WTC11 (cell line): ENCODE results near the gene MLLT1. TPM values are rescaled to one million over a fixed set of nuclear protein-coding genes. Genes with fewer than 3 reads are reported as not detected.

Source experiments
- ATAC-seq: fragments of 200-7000 bp; cut with Tn5 transposase; 2 replicates; pipeline ENCODE4 v1.10.0; 2021; ENCODE audit warnings: mild to moderate bottlenecking, moderate library complexity
- CTCF ChIA-PET: fragments of 300-600 bp; sonication (Branson Sonifier 250); formaldehyde crosslinking; loops from one replicate; lab custom pipeline; 2021; ENCODE audit warnings: antibody characterized with exemption; lab: Charles Lee
- POLR2A ChIA-PET: fragments of 350-600 bp; sonication (Branson Sonifier 250); formaldehyde crosslinking; loops from one replicate; lab custom pipeline; 2021; ENCODE audit warnings: antibody characterized with exemption; lab: Charles Lee
- DNase-seq: peaks from one replicate; pipeline ENCODE4 v3.0.0; 2021; ENCODE audit warnings: low spot score
- H3K27ac Mint-ChIP-seq: 2 replicates; pipeline ENCODE4 v1.8.0; 2021; ENCODE audit warnings: mixed read lengths
- H3K27me3 Mint-ChIP-seq: 2 replicates; pipeline ENCODE4 v1.8.0; 2021; ENCODE audit warnings: low read depth, mild to moderate bottlenecking, moderate library complexity, mixed read lengths
- H3K36me3 Mint-ChIP-seq: 2 replicates; pipeline ENCODE4 v1.8.0; 2021; ENCODE audit warnings: mixed read lengths
- H3K4me1 Mint-ChIP-seq: 2 replicates; pipeline ENCODE4 v1.8.0; 2022; ENCODE audit warnings: mixed read lengths
- H3K4me3 Mint-ChIP-seq: 2 replicates; pipeline ENCODE4 v1.8.0; 2021; ENCODE audit warnings: mild to moderate bottlenecking, moderate library complexity, mixed read lengths
- H3K9me3 Mint-ChIP-seq: 2 replicates; pipeline ENCODE4 v1.8.0; 2021; ENCODE audit warnings: mixed read lengths
- ARID4B ChIP-seq: sonication (generic); formaldehyde crosslinking; IDR thresholded peaks from 2 replicates; pipeline ENCODE4 v1.8.0; 2023; ENCODE audit warnings: missing genetic modification reagents, mild to moderate bottlenecking, borderline replicate concordance
- ATF2 ChIP-seq: sonication (generic); formaldehyde crosslinking; IDR thresholded peaks from 2 replicates; pipeline ENCODE4 v1.8.1; 2022; ENCODE audit warnings: low read depth, missing genetic modification reagents, borderline replicate concordance
- CREB1 ChIP-seq: sonication (generic); formaldehyde crosslinking; IDR thresholded peaks from 2 replicates; pipeline ENCODE4 v1.8.0; 2023; ENCODE audit warnings: mild to moderate bottlenecking, missing genetic modification reagents
- CTCF ChIP-seq: fragments of 200-600 bp; IDR thresholded peaks from 2 replicates; pipeline ENCODE4 v1.8.0; 2022; ENCODE audit warnings: antibody characterized with exemption
- E2F1 ChIP-seq: sonication (generic); formaldehyde crosslinking; IDR thresholded peaks from 2 replicates; pipeline ENCODE4 v1.8.0; 2022; ENCODE audit warnings: mild to moderate bottlenecking, missing genetic modification reagents
- E2F4 ChIP-seq: sonication (generic); formaldehyde crosslinking; IDR thresholded peaks from 2 replicates; pipeline ENCODE4 v1.8.1; 2022; ENCODE audit warnings: low read depth, mild to moderate bottlenecking, moderate library complexity, missing genetic modification reagents, borderline replicate concordance
- ELF4 ChIP-seq: sonication (generic); formaldehyde crosslinking; IDR thresholded peaks from 2 replicates; pipeline ENCODE4 v1.8.1; 2022; ENCODE audit warnings: low read depth, mild to moderate bottlenecking, moderate library complexity, missing genetic modification reagents
- ESRRA ChIP-seq: sonication (generic); formaldehyde crosslinking; IDR thresholded peaks from 2 replicates; pipeline ENCODE4 v1.8.1; 2022; ENCODE audit warnings: mild to moderate bottlenecking, missing genetic modification reagents, borderline replicate concordance
- JAZF1 ChIP-seq: fragments of 250-450 bp; sonication (Bioruptor Pico); IDR thresholded peaks from 2 replicates; pipeline ENCODE4 v1.9.0; 2021; ENCODE audit warnings: moderate library complexity, mild to moderate bottlenecking, inconsistent platforms
- JUN ChIP-seq: sonication (generic); formaldehyde crosslinking; IDR thresholded peaks from 2 replicates; pipeline ENCODE4 v1.8.0; 2023; ENCODE audit warnings: mild to moderate bottlenecking, missing genetic modification reagents
- KAT7 ChIP-seq: sonication (generic); formaldehyde crosslinking; IDR thresholded peaks from 2 replicates; pipeline ENCODE4 v1.8.1; 2023; ENCODE audit warnings: missing genetic modification reagents, mild to moderate bottlenecking, borderline replicate concordance
- MAX ChIP-seq: sonication (generic); formaldehyde crosslinking; IDR thresholded peaks from 2 replicates; pipeline ENCODE4 v1.8.0; 2022; ENCODE audit warnings: mild to moderate bottlenecking, missing genetic modification reagents
- NFYB ChIP-seq: sonication (generic); formaldehyde crosslinking; conservative IDR thresholded peaks from 2 replicates; pipeline ENCODE4 v1.8.0; 2022; ENCODE audit warnings: low read depth, missing genetic modification reagents
- ZMAT4 ChIP-seq: fragments of 250-450 bp; sonication (Bioruptor Pico); IDR thresholded peaks from 2 replicates; pipeline ENCODE4 v1.9.0; 2021; ENCODE audit warnings: mild to moderate bottlenecking
- ZNF263 ChIP-seq: sonication (generic); formaldehyde crosslinking; IDR thresholded peaks from 2 replicates; pipeline ENCODE4 v1.8.1; 2022; ENCODE audit warnings: low read depth, mild to moderate bottlenecking, moderate library complexity, missing genetic modification reagents
- ZNF317 ChIP-seq: sonication (generic); formaldehyde crosslinking; IDR thresholded peaks from 2 replicates; pipeline ENCODE4 v1.8.1; 2023; ENCODE audit warnings: low read depth, mild to moderate bottlenecking, moderate library complexity, missing genetic modification reagents, borderline replicate concordance
- ZNF512 ChIP-seq: sonication (generic); formaldehyde crosslinking; IDR thresholded peaks from 2 replicates; pipeline ENCODE4 v1.8.1; 2022; ENCODE audit warnings: missing genetic modification reagents, borderline replicate concordance
- ZSCAN18 ChIP-seq: fragments of 250-450 bp; sonication (Bioruptor Pico); IDR thresholded peaks from 2 replicates; pipeline ENCODE4 v2.1.2; 2022; ENCODE audit warnings: mild to moderate bottlenecking, moderate library complexity
- total RNA-seq: library from RNA; stranded (reverse); gene quantifications from 3 replicates; pipeline ENCODE4 v1.2.3, GENCODE V29; 2021

MLLT1 gene
- total RNA-seq, 1 experiment from 2014 or later: 58.2 TPM

- Mint-ChIP-seq H3K4me1 (peaks cover 25% of the 10 kb centered on the region), H3K9me3 (no peaks in the 10 kb centered on the region), H3K4me3 (no peak overlapping the region), H3K27me3 (no peaks in the 10 kb centered on the region), H3K27ac (peak overlapping the region; percentile 69; the same call in 1 of the 2 replicates), H3K36me3 (peaks cover 6% of the 10 kb centered on the region; the same call in 1 of the 2 replicates)
- ATAC-seq: no peak
- ChIA-PET POLR2A (no interaction called here), CTCF (interaction anchor here (2.6 kb wide), 1 partner anchor 20 kb away, joined by 11 read pairs; no protein-coding TSS in a partner anchor)
- TF ChIP-seq JAZF1 (CRISPR knock-in tag) (no peak), JUN (CRISPR knock-in tag) (no peak), CREB1 (CRISPR knock-in tag) (no peak), CTCF (no peak), KAT7 (CRISPR knock-in tag) (no peak), ZNF263 (CRISPR knock-in tag) (no peak)
- DNase-seq: no peak
These were observed 41.0 kb downstream of the MLLT1 start for GRCh38 chr19:6238643-6239281.

- H3K36me3 Mint-ChIP-seq: peaks cover 6% of the 10 kb centered on the region; the same call in 1 of the 2 replicates
- ATAC-seq (no peak), DNase-seq (no peak)
- no peak overlapping the region for H3K27ac Mint-ChIP-seq
- H3K4me1 Mint-ChIP-seq: peaks cover 21% of the 10 kb centered on the region
- H3K9me3 Mint-ChIP-seq: no peaks in the 10 kb centered on the region
- ChIA-PET CTCF (interaction anchor here (1.0 to 2.6 kb wide), 2 partner anchors 20 to 23 kb away, joined by 3 to 11 read pairs; no protein-coding TSS in a partner anchor), POLR2A (no interaction called here)
- H3K4me3 Mint-ChIP-seq: no peak overlapping the region
- no peaks in the 10 kb centered on the region for H3K27me3 Mint-ChIP-seq
- TF ChIP-seq ESRRA (CRISPR knock-in tag): no peak
- no peak for TF ChIP-seq E2F1
- no peak for TF ChIP-seq MAX (CRISPR knock-in tag)
- TF ChIP-seq ZNF512: no peak
- TF ChIP-seq ELF4 (CRISPR knock-in tag): no peak
- no peak for TF ChIP-seq ARID4B (CRISPR knock-in tag)
- no peak for TF ChIP-seq NFYB (CRISPR knock-in tag)
- TF ChIP-seq ZMAT4 (CRISPR knock-in tag): no peak
- TF ChIP-seq ATF2 (CRISPR knock-in tag): no peak
- no peak for TF ChIP-seq ZSCAN18 (CRISPR knock-in tag)
- no peak for TF ChIP-seq E2F4 (CRISPR knock-in tag)
- TF ChIP-seq ZNF317 (CRISPR knock-in tag): no peak
These were observed 41.5 kb downstream of the MLLT1 start for GRCh38 chr19:6238256-6238642.
